GM13977 (cell line): ENCODE results near the gene TMEM97.
"Not testable (repeated sequence)": the region's sequence is repeated elsewhere in the genome, so short reads cannot be mapped to it uniquely, and the experiment has no call there.

Source experiments
- DNase-seq: peaks from one replicate; pipeline ENCODE4 v3.0.0; 2012; ENCODE audit warnings: low spot score
- in situ Hi-C: fragments of 300-500 bp; cut with MboI; formaldehyde crosslinking; loops from one replicate; pipeline ENCODE4 v1.12.0; 2022; ENCODE audit warnings: low sequenced_read_pairs, low pct_unique_long_range_greater_than_20kb, mixed read lengths, inconsistent platforms; ENCODE audit not compliant: unreplicated experiment
- TF ChIP-seq, protein P1 (sequence below): IDR thresholded peaks from 2 replicates; pipeline ENCODE4 v1.5.1; 2012; ENCODE audit warnings: mild to moderate bottlenecking, control low read depth; ENCODE audit not compliant: insufficient read depth; ENCODE audit errors: extremely low read depth, missing control alignments

The TMEM97 gene

DNA sequence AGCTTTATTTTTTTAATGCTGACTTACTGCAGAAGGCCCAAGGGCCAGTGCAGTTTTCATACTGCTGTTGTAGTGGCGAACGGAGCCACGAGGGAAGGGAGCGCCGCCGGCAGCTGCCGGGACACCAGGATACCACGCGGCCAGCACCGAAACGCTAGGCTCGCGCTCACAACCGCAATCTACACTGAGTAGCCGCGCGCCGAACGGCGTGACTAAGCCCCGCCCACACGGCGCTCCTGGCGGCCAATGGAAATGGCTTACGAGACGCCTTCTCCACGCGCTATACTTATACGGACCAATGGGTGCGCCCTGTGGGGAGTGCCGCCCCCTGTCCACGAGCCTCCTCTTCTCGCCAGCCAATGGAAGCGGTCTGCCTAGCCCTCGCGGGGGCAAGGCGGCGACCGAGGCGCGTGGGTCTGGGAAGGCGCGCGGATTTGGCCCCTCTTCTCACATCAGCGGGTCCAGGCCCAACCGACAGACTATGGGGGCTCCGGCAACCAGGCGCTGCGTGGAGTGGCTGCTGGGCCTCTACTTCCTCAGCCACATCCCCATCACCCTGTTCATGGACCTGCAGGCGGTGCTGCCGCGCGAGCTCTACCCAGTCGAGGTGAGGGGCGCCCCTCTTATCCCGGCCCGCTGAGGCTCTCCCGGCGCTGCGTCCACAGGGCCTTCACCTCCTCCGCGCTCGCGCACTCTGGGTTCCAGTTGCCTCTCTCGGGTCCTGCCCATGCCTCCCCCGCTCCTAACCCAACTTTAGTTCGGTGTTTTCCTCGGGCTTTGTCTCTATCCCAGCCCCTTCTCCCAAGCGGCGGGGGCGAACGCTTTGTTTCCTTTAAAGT is at the start of gene TMEM97:
Gene TMEM97, plus strand, starts transcription at position 442 of the 839 bp plus-strand sequence. Its CDS starts 40 bp downstream, at position 482.
- in situ Hi-C loops, result no loop called here
- peak; percentile 96 for DNase-seq
- TF ChIP-seq, protein P1, sequence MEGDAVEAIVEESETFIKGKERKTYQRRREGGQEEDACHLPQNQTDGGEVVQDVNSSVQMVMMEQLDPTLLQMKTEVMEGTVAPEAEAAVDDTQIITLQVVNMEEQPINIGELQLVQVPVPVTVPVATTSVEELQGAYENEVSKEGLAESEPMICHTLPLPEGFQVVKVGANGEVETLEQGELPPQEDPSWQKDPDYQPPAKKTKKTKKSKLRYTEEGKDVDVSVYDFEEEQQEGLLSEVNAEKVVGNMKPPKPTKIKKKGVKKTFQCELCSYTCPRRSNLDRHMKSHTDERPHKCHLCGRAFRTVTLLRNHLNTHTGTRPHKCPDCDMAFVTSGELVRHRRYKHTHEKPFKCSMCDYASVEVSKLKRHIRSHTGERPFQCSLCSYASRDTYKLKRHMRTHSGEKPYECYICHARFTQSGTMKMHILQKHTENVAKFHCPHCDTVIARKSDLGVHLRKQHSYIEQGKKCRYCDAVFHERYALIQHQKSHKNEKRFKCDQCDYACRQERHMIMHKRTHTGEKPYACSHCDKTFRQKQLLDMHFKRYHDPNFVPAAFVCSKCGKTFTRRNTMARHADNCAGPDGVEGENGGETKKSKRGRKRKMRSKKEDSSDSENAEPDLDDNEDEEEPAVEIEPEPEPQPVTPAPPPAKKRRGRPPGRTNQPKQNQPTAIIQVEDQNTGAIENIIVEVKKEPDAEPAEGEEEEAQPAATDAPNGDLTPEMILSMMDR, result peak; percentile 1

- TF ChIP-seq, protein P1, result no peak
- DNase-seq, result no peak
- in situ Hi-C loops, result loop anchor here (25.0 kb wide), 1 partner anchor 458 kb away; the partner anchor contains the start of gene NOS2
These were observed 48.9 kb upstream of the TMEM97 start for GRCh38 chr17:28270055-28270454.

DNA sequence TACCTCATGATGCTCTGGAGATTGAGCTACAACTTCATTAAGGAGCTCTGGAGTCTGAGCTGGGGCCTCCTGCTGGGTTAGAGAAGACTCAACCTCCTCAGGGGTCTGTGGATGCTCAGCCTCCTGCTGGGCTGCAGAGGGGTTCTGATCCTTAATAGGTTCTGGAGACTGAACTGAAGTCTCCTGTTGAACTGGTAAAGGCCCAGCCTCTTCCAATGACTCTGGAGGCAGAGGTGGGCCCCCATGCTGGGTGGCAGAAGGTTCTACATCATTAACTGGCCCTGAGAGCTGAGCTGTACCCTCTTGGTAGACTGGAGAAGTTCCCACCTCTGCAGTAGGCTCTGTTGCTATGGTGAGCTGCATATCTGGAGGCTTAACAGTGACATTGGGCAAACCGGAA is 48.1 kb upstream of the TMEM97 start:
- TF ChIP-seq, protein P1, result no peak
- DNase-seq, result no peak
- in situ Hi-C loops, result loop anchor here (25.0 kb wide), 1 partner anchor 459 kb away; the partner anchor contains the start of gene NOS2

GRCh38 chr17:28271431-28271830 is 47.6 kb upstream of the TMEM97 start:
- TF ChIP-seq, protein P1, result no peak
- DNase-seq, result no peak
- in situ Hi-C loops, result loop anchor here (25.0 kb wide), 1 partner anchor 459 kb away; the partner anchor contains the start of gene NOS2

DNA sequence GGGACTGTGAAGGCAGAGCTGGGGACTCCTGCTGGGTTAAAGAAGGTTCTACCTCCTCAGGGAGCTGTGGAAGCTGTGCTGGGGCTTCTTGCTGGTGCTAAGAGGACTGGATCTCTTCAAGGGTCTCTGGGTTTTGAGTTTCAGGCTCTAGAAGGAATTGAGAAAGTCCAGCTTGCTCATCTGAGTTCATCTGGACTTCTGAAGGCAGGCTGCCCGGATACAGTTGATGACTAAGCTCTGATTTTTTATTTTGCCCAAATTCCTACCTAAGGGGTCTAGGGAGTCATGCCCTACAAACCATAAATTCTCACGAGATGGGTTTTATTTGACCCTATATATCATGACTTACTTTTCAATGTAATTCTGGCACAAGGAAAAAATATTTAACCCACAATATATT is 46.8 kb upstream of the TMEM97 start:
- in situ Hi-C loops, result loop anchor here (25.0 kb wide), 1 partner anchor 460 kb away; the partner anchor contains the start of gene NOS2
- no peak for DNase-seq
- TF ChIP-seq, protein P1, result no peak

DNA sequence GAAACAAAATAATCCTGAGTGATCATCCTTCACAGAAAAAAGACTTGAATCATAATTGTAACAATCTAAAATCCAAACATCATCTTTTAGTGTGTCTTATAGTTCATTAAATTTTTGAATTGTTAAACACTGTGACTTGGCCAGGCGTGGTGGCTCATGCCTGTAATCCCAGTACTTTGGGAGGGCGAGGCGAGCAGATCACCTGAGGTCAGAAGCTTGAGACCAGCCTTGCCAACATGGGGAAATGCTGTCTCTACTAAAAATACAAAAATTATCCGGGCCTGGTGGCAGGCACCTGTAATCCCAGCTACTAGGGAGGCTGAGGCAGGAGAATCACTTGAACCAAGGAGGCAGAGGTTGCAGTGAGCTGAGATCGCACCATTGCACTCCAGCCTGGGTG is 45.7 kb upstream of the TMEM97 start:
- in situ Hi-C loops, result loop anchor here (25.0 kb wide), 1 partner anchor 461 kb away; the partner anchor contains the start of gene NOS2
- DNase-seq, result not testable (repeated sequence)
